ENCODE data around the gene TRPV5. TPM values are rescaled to one million over a fixed set of nuclear protein-coding genes. Genes with fewer than 3 reads are reported as not detected.

The TRPV5 gene
- total and polyA plus RNA-seq, 4 donors: under 0.01 to 0.23 TPM; not detected in 2

- H3K4me3 ChIP-seq (ENCODE audit: low read depth in 1 of 3, low read length in 3 of 3): no peak overlapping the region
- no peaks in the 10 kb centered on the region for H3K9me3 ChIP-seq (ENCODE audit: control insufficient read depth in 4 of 4, low read length in 3 of 4)
- H3K27ac ChIP-seq (ENCODE audit: low read depth in 1 of 2, low read length in 2 of 2): no peak overlapping the region
- WGBS: 83% methylated on average over 8 of the region's 8 CpGs
- H3K9ac ChIP-seq (ENCODE audit: low read depth in 1 of 2, low read length in 2 of 2): no peak overlapping the region
- TF ChIP-seq FOXA1 (IDR thresholded peaks at IDR 0.05) (no peak), EGR1 (IDR thresholded peaks at IDR 0.05; ENCODE audit: low read depth in 2 of 2) (no peak), CTCF (IDR thresholded peaks at IDR 0.05; ENCODE audit: low read depth, low read length, missing input control) (no peak), TAF1 (conservative IDR thresholded peaks at IDR 0.05) (no peak), HNF4G (IDR thresholded peaks at IDR 0.05) (no peak), SP1 (IDR thresholded peaks at IDR 0.05) (no peak), REST (IDR thresholded peaks at IDR 0.05) (no peak), RXRA (IDR thresholded peaks at IDR 0.05) (no peak), HNF4A (conservative IDR thresholded peaks at IDR 0.05) (no peak), ATF3 (IDR thresholded peaks at IDR 0.05) (no peak), RAD21 (IDR thresholded peaks at IDR 0.05) (no peak), ZBTB33 (IDR thresholded peaks at IDR 0.05) (no peak), JUND (IDR thresholded peaks at IDR 0.05) (no peak), GABPA (IDR thresholded peaks at IDR 0.05 in 1 of 2, conservative IDR thresholded peaks at IDR 0.05 in 1 of 2) (no peak), NR2F2 (IDR thresholded peaks at IDR 0.05) (no peak), MAX (IDR thresholded peaks at IDR 0.05) (no peak), YY1 (IDR thresholded peaks at IDR 0.05) (no peak), FOXA2 (IDR thresholded peaks at IDR 0.05) (no peak)
- peaks cover 0 to 3% (median 0%) of the 10 kb centered on the region in 4 donors for H3K27me3 ChIP-seq (ENCODE audit: control insufficient read depth in 4 of 4, insufficient read depth in 4 of 4, low read length in 3 of 4)
- DNase-seq (ENCODE audit: low spot score): no peak
- H3K36me3 ChIP-seq (ENCODE audit: control insufficient read depth in 4 of 4, insufficient read depth in 3 of 4, low read depth in 1 of 4, low read length in 3 of 4): no peaks in the 10 kb centered on the region
- no peaks in the 10 kb centered on the region for H3K4me1 ChIP-seq (ENCODE audit: control insufficient read depth in 4 of 4, insufficient read depth in 4 of 4, low read length in 3 of 4)
Measured at GRCh38 chr7:142915315-142915714, 18.2 kb downstream of the TRPV5 start.

Measured in liver (tissue), 9 donors.